Endothelial cell of umbilical vein (primary cell): ENCODE data around the gene CSK. TPM values are rescaled to one million over a fixed set of nuclear protein-coding genes. Genes with fewer than 3 reads are reported as not detected.

Experiments
- BruUV-seq: library from RNA; stranded (reverse); fragments of 400-500 nt; replicated peaks from 2 replicates; lab custom pipeline; 2021; lab: Mats Ljungman, UMichigan
- CTCF ChIA-PET: fragments of 300-600, 350-600 bp; sonication (Branson Sonifier 250); formaldehyde crosslinking; loops from one replicate; lab custom pipeline; 2021; ENCODE audit warnings: antibody characterized with exemption, inconsistent platforms; lab: Charles Lee
- POLR2A ChIA-PET: fragments of 300-600, 350-600 bp; sonication (Branson Sonifier 250); formaldehyde crosslinking; loops from one replicate; lab custom pipeline; 2021; ENCODE audit warnings: antibody characterized with exemption, inconsistent platforms; lab: Charles Lee
- DNase-seq: peaks from one replicate; pipeline ENCODE4 v3.0.0-alpha.2; 2011; ENCODE audit warnings: low read depth, low spot score
- FAIRE-seq: peaks from 2 replicates; lab custom pipeline; 2011; peaks lifted over from hg19 to GRCh38; lab: Jason Lieb, UNC
- H2AFZ ChIP-seq: 2 replicates; pipeline ENCODE4 v1.6.0; 2012; ENCODE audit warnings: low read depth, low read length, control low read depth, inconsistent platforms
- H3K27ac ChIP-seq: 2 replicates; pipeline ENCODE4 v1.5.1; 2011; ENCODE audit warnings: low read depth, mild to moderate bottlenecking, control low read depth, low read length, moderate library complexity; ENCODE audit not compliant: insufficient read depth
- H3K27me3 ChIP-seq, 2 experiments: 2 replicates each; pipeline versions ENCODE4 v1.6.0 to v1.6.1; 2011; ENCODE audit warnings: low read length in 2 of 2, mixed read lengths in 1 of 2; ENCODE audit not compliant: control insufficient read depth in 2 of 2, insufficient read depth in 2 of 2
- H3K36me3 ChIP-seq, 2 experiments: 2 replicates in 1 of 2; 3 replicates in 1 of 2; pipeline ENCODE4 v1.5.1; 2011; ENCODE audit warnings: low read length in 2 of 2, mild to moderate bottlenecking in 1 of 2, moderate library complexity in 1 of 2; ENCODE audit not compliant: control insufficient read depth in 2 of 2, insufficient read depth in 2 of 2; ENCODE audit errors: extremely low read depth in 1 of 2
- H3K4me1 ChIP-seq: 3 replicates; pipeline ENCODE4 v1.5.1; 2011; ENCODE audit warnings: mild to moderate bottlenecking, low read length; ENCODE audit not compliant: control insufficient read depth, insufficient read depth; ENCODE audit errors: extremely low read depth
- H3K4me2 ChIP-seq: 2 replicates; pipeline ENCODE4 v1.6.1; 2011; ENCODE audit warnings: low read length, control low read depth, mixed read lengths; ENCODE audit not compliant: insufficient read depth
- H3K4me3 ChIP-seq, 3 experiments: fragments of 200-600 bp in 1 of 3; sonication (generic), shearing (Covaris generic) in 1 of 3; replicated peaks in 1 of 3; 2 replicates each; pipeline ENCODE4 v1.5.1; 2011 to 2016; ENCODE audit warnings: control low read depth in 3 of 3, low read length in 3 of 3, mild to moderate bottlenecking in 2 of 3, inconsistent platforms in 1 of 3, low read depth in 1 of 3, moderate library complexity in 1 of 3; ENCODE audit not compliant: insufficient read depth in 1 of 3
- H3K79me2 ChIP-seq: 2 replicates; pipeline ENCODE4 v1.6.0; 2012; ENCODE audit warnings: low read length, inconsistent platforms; ENCODE audit not compliant: control insufficient read depth, insufficient read depth
- H3K9ac ChIP-seq: replicated peaks from 2 replicates; pipeline ENCODE3; 2011; ENCODE audit warnings: low read length, control low read depth; ENCODE audit not compliant: insufficient read depth; ENCODE audit errors: extremely low read depth
- H3K9me1 ChIP-seq: replicated peaks from 3 replicates; pipeline ENCODE4 v1.6.0; 2011; ENCODE audit warnings: mild to moderate bottlenecking, low read length; ENCODE audit not compliant: control insufficient read depth, insufficient read depth; ENCODE audit errors: extremely low read depth
- H3K9me3 ChIP-seq: replicated peaks from 2 replicates; pipeline ENCODE4 v1.5.1; 2012; ENCODE audit warnings: low read length, inconsistent platforms; ENCODE audit not compliant: control insufficient read depth, insufficient read depth
- H4K20me1 ChIP-seq: replicated peaks from 2 replicates; pipeline ENCODE3; 2011; ENCODE audit warnings: mild to moderate bottlenecking, low read length; ENCODE audit not compliant: control insufficient read depth, insufficient read depth; ENCODE audit errors: extremely low read depth
- EZH2 ChIP-seq: IDR thresholded peaks from 2 replicates; pipeline ENCODE4 v1.6.1; 2012; ENCODE audit warnings: borderline replicate concordance, low read depth, mild to moderate bottlenecking, moderate library complexity, low read length, inconsistent platforms; ENCODE audit not compliant: severe bottlenecking
- FOS ChIP-seq: IDR thresholded peaks from 2 replicates; pipeline ENCODE4 v1.6.1; 2011; ENCODE audit warnings: mild to moderate bottlenecking, low read length, moderate library complexity, borderline replicate concordance; ENCODE audit not compliant: insufficient read depth
- GATA2 ChIP-seq: IDR thresholded peaks from 2 replicates; pipeline ENCODE4 v1.7.0; 2011; ENCODE audit warnings: low read depth, mild to moderate bottlenecking, moderate library complexity, mixed read lengths, low read length; ENCODE audit not compliant: insufficient read length, insufficient read depth
- JUN ChIP-seq: IDR thresholded peaks from 2 replicates; pipeline ENCODE4 v1.6.1; 2011; ENCODE audit warnings: borderline replicate concordance, low read depth; ENCODE audit not compliant: insufficient read length, insufficient read depth
- MYC ChIP-seq: IDR thresholded peaks from one replicate; pipeline ENCODE4 v1.6.1; 2011; ENCODE audit warnings: mild to moderate bottlenecking, low read depth, low read length
- POLR2A ChIP-seq: IDR thresholded peaks from 2 replicates; pipeline ENCODE4 v1.6.1; 2012; ENCODE audit warnings: low read depth, mild to moderate bottlenecking, control low read depth, low read length
- POLR2AphosphoS5 ChIP-seq: IDR thresholded peaks from 2 replicates; pipeline ENCODE4 v1.6.1; 2012; ENCODE audit warnings: low read depth, mild to moderate bottlenecking, control low read depth, low read length, moderate library complexity; ENCODE audit not compliant: insufficient read depth
- dilution Hi-C: fragments of 300-500 bp; cut with MboI; formaldehyde crosslinking; loops from one replicate; pipeline ENCODE4 v1.15.0; 2019; ENCODE audit warnings: low sequenced_read_pairs; ENCODE audit not compliant: extremely low pct_ligation_motif_present
- intact Hi-C: fragments of 100-400 bp; cut with micrococcal nuclease; formaldehyde crosslinking; loops from one replicate; pipeline ENCODE4 v1.10.0; 2022
- polyA plus RNA-seq, 4 experiments: library from polyadenylated mRNA; depleted of rRNA in 3 of 4; stranded (reverse) in 3 of 4; unstranded in 1 of 4; fragments of >200 nt; gene quantifications; 2 replicates each; pipeline versions ENCODE4 v1.2.1 to v1.2.3, GENCODE V29; 2011 to 2012; ENCODE audit warnings: missing spikeins in 1 of 4
- total RNA-seq: library from RNA; stranded (reverse); gene quantifications from 2 replicates; pipeline ENCODE4 v1.2.3, GENCODE V29; 2021
- TF ChIP-seq, protein P1 (sequence below), 2 donors: IDR thresholded peaks; 1 replicate in 1 of 2; 2 replicates in 1 of 2; pipeline ENCODE4 v1.5.1; 2011; ENCODE audit warnings: low read length in 2 of 2, mild to moderate bottlenecking in 2 of 2, moderate library complexity in 2 of 2, control low read depth in 1 of 2, inconsistent platforms in 1 of 2, low read depth in 1 of 2; ENCODE audit not compliant: insufficient read depth in 1 of 2; ENCODE audit errors: extremely low read depth in 1 of 2
- TF ChIP-seq, protein P2 (sequence below): IDR thresholded peaks from 2 replicates; pipeline ENCODE4 v1.6.1; 2011; ENCODE audit not compliant: insufficient read depth, insufficient read length

Gene CSK
- total and polyA plus RNA-seq, 2 donors (not counting 3 experiments of a cell fraction or from before 2014, with no cell fraction given), result 41.2 to 104 TPM

DNA sequence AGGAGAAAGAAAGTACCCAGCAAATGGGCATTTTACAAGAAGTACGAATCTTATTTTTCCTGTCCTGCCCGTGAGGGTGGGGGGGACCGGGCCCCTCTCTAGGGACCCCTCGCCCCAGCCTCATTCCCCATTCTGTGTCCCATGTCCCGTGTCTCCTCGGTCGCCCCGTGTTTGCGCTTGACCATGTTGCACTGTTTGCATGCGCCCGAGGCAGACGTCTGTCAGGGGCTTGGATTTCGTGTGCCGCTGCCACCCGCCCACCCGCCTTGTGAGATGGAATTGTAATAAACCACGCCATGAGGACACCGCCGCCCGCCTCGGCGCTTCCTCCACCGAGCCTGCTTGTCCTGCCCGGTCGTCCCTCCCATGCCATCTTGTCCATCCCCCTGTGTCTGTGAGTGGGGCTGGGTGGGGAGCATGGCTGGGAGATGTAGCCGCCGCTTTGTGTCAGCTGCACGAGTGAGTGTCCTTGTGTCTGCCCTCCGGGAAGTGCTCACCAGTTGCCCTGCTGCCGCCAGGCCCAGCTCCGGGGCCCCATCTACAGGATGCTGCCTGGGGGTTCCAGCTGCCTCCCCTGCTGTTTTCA, 21.1 kb downstream of the CSK start:
- FAIRE-seq (no peak), DNase-seq (no peak)
- BruUV-seq, result no TSS peak
- Histone ChIP-seq H3K9ac (no peak overlapping the region), H3K4me2 (no peak overlapping the region), H3K4me1 (no peaks in the 10 kb centered on the region), H3K9me1 (no peaks in the 10 kb centered on the region), H2AFZ (no peak overlapping the region), H4K20me1 (no peaks in the 10 kb centered on the region), H3K4me3 (no peak overlapping the region), H3K27ac (no peak overlapping the region), H3K36me3 (peaks cover 3 to 33% of the 10 kb centered on the region in 2 experiments), H3K9me3 (no peaks in the 10 kb centered on the region), H3K27me3 (no peaks in the 10 kb centered on the region), H3K79me2 (peaks cover 2% of the 10 kb centered on the region)
- dilution Hi-C loops (no loop called here), intact Hi-C loops (no loop called here)
- no peak for TF ChIP-seq MYC
- no peak for TF ChIP-seq POLR2A
- no peak for TF ChIP-seq GATA2
- no peak for TF ChIP-seq EZH2
- TF ChIP-seq POLR2AphosphoS5, result no peak
- TF ChIP-seq FOS, result no peak
- no peak for TF ChIP-seq JUN
- TF ChIP-seq, protein P1, sequence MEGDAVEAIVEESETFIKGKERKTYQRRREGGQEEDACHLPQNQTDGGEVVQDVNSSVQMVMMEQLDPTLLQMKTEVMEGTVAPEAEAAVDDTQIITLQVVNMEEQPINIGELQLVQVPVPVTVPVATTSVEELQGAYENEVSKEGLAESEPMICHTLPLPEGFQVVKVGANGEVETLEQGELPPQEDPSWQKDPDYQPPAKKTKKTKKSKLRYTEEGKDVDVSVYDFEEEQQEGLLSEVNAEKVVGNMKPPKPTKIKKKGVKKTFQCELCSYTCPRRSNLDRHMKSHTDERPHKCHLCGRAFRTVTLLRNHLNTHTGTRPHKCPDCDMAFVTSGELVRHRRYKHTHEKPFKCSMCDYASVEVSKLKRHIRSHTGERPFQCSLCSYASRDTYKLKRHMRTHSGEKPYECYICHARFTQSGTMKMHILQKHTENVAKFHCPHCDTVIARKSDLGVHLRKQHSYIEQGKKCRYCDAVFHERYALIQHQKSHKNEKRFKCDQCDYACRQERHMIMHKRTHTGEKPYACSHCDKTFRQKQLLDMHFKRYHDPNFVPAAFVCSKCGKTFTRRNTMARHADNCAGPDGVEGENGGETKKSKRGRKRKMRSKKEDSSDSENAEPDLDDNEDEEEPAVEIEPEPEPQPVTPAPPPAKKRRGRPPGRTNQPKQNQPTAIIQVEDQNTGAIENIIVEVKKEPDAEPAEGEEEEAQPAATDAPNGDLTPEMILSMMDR (IDR thresholded peaks at IDR 0.05; ENCODE audit: extremely low read depth in 1 of 2, insufficient read depth in 1 of 2, low read depth in 1 of 2, low read length in 2 of 2), result no peak
- TF ChIP-seq, protein P2, sequence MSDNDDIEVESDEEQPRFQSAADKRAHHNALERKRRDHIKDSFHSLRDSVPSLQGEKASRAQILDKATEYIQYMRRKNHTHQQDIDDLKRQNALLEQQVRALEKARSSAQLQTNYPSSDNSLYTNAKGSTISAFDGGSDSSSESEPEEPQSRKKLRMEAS, result no peak
- ChIA-PET CTCF (interaction anchor here (1.3 to 2.7 kb wide), 2 partner anchors 32 kb away, joined by 4 to 14 read pairs; no protein-coding TSS in a partner anchor), POLR2A (no interaction called here)
